ENCODE measurements around the gene RHBDF2. TPM values are rescaled to one million over a fixed set of nuclear protein-coding genes. Genes with fewer than 3 reads are reported as not detected.
"Not testable (repeated sequence)": the region's sequence is repeated elsewhere in the genome, so short reads cannot be mapped to it uniquely, and the experiment has no call there.

RHBDF2 gene
- total and polyA plus RNA-seq, 2 experiments from 2014 or later = 4.9 to 11.0 TPM

GRCh38 chr17:76524598-76525512, 23.6 kb upstream of the RHBDF2 start:
- no peaks in the 10 kb centered on the region for H3K36me3 ChIP-seq (replicated peaks; ENCODE audit: insufficient read depth, low read depth)
- H3K4me1 ChIP-seq (ENCODE audit: insufficient read depth) = peaks cover 42% of the 10 kb centered on the region
- peak overlapping the region; percentile 60 for H3K4me2 ChIP-seq
- no peak overlapping the region for H3K4me3 ChIP-seq
- TF ChIP-seq CTCF (IDR thresholded peaks at IDR 0.05; ENCODE audit: poor library complexity) (no peak), EZH2phosphoT487 (IDR thresholded peaks at IDR 0.05; ENCODE audit: low read depth, severe bottlenecking, unreplicated experiment) (no peak), EZH2 (IDR thresholded peaks at IDR 0.05; ENCODE audit: borderline replicate concordance) (no peak)
- no peaks in the 10 kb centered on the region for H3K79me2 ChIP-seq
- no peaks in the 10 kb centered on the region for H4K20me1 ChIP-seq (ENCODE audit: insufficient read depth, poor library complexity, severe bottlenecking)
- H3K27me3 ChIP-seq = no peaks in the 10 kb centered on the region
- DNase-seq (ENCODE audit: low spot score) = no peak
- peak overlapping the region; percentile 26 for H2AFZ ChIP-seq
- no peaks in the 10 kb centered on the region for H3K9me2 ChIP-seq (replicated peaks; ENCODE audit: insufficient read depth)
- peak overlapping the region; percentile 73 for H3K27ac ChIP-seq
- 55% methylated on average over 25 of the region's 25 CpGs for WGBS (ENCODE audit: low lambda C conversion rate, missing lambda C conversion rate)
- no peaks in the 10 kb centered on the region for H3K9me3 ChIP-seq (ENCODE audit: low read depth)

- Histone ChIP-seq H3K36me3 (replicated peaks; ENCODE audit: insufficient read depth, low read depth) (no peaks in the 10 kb centered on the region), H3K4me3 (no peak overlapping the region), H2AFZ (no peak overlapping the region), H3K79me2 (no peaks in the 10 kb centered on the region), H3K9me3 (ENCODE audit: low read depth) (no peaks in the 10 kb centered on the region), H4K20me1 (ENCODE audit: insufficient read depth, poor library complexity, severe bottlenecking) (no peaks in the 10 kb centered on the region), H3K27ac (no peak overlapping the region), H3K4me2 (peak overlapping the region; percentile 57), H3K9me2 (replicated peaks; ENCODE audit: insufficient read depth) (no peaks in the 10 kb centered on the region), H3K27me3 (no peaks in the 10 kb centered on the region), H3K4me1 (ENCODE audit: insufficient read depth) (peaks cover 27% of the 10 kb centered on the region)
- TF ChIP-seq EZH2 (IDR thresholded peaks at IDR 0.05; ENCODE audit: borderline replicate concordance) = no peak
- peak; percentile 97 for TF ChIP-seq CTCF (IDR thresholded peaks at IDR 0.05; ENCODE audit: poor library complexity)
- 24% methylated on average over 35 of the region's 35 CpGs for WGBS (ENCODE audit: low lambda C conversion rate, missing lambda C conversion rate)
- DNase-seq (ENCODE audit: low spot score) = peak; percentile 82
Observed at GRCh38 chr17:76523084-76524037, 22.1 kb upstream of the RHBDF2 start.

GRCh38 chr17:76521683-76522082, 20.5 kb upstream of the RHBDF2 start:
- H3K9me2 ChIP-seq (replicated peaks; ENCODE audit: insufficient read depth); H3K27ac ChIP-seq; H3K9me3 ChIP-seq (ENCODE audit: low read depth); DNase-seq (ENCODE audit: low spot score); H3K27me3 ChIP-seq; H3K4me2 ChIP-seq; H2AFZ ChIP-seq; H3K4me3 ChIP-seq; H3K79me2 ChIP-seq; H3K36me3 ChIP-seq (replicated peaks; ENCODE audit: insufficient read depth, low read depth); H4K20me1 ChIP-seq (ENCODE audit: insufficient read depth, poor library complexity, severe bottlenecking): not testable (repeated sequence)
- WGBS (ENCODE audit: low lambda C conversion rate, missing lambda C conversion rate) = 96% methylated on average over 10 of the region's 10 CpGs
- peaks cover 14% of the 10 kb centered on the region for H3K4me1 ChIP-seq (ENCODE audit: insufficient read depth)

GRCh38 chr17:76521262-76521661, 20.0 kb upstream of the RHBDF2 start:
- Histone ChIP-seq H3K79me2 (no peaks in the 10 kb centered on the region), H4K20me1 (ENCODE audit: insufficient read depth, poor library complexity, severe bottlenecking) (no peaks in the 10 kb centered on the region), H3K4me3 (no peak overlapping the region), H2AFZ (no peak overlapping the region), H3K27ac (no peak overlapping the region), H3K4me1 (ENCODE audit: insufficient read depth) (peaks cover 14% of the 10 kb centered on the region), H3K4me2 (no peak overlapping the region), H3K9me2 (replicated peaks; ENCODE audit: insufficient read depth) (no peaks in the 10 kb centered on the region), H3K36me3 (replicated peaks; ENCODE audit: insufficient read depth, low read depth) (no peaks in the 10 kb centered on the region), H3K9me3 (ENCODE audit: low read depth) (no peaks in the 10 kb centered on the region), H3K27me3 (no peaks in the 10 kb centered on the region)
- WGBS (ENCODE audit: low lambda C conversion rate, missing lambda C conversion rate) = 92% methylated on average over 7 of the region's 7 CpGs
- no peak for TF ChIP-seq EZH2phosphoT487 (IDR thresholded peaks at IDR 0.05; ENCODE audit: low read depth, severe bottlenecking, unreplicated experiment)
- no peak for TF ChIP-seq EZH2 (IDR thresholded peaks at IDR 0.05; ENCODE audit: borderline replicate concordance)
- no peak for TF ChIP-seq CTCF (IDR thresholded peaks at IDR 0.05; ENCODE audit: poor library complexity)
- no peak for DNase-seq (ENCODE audit: low spot score)
